ENCODE data around the gene DNM1. TPM values are rescaled to one million over a fixed set of nuclear protein-coding genes. Genes with fewer than 3 reads are reported as not detected.

The DNM1 gene
- polyA plus RNA-seq, 3 donors, result 0.05 to 4.9 (median 0.56) TPM

DNA sequence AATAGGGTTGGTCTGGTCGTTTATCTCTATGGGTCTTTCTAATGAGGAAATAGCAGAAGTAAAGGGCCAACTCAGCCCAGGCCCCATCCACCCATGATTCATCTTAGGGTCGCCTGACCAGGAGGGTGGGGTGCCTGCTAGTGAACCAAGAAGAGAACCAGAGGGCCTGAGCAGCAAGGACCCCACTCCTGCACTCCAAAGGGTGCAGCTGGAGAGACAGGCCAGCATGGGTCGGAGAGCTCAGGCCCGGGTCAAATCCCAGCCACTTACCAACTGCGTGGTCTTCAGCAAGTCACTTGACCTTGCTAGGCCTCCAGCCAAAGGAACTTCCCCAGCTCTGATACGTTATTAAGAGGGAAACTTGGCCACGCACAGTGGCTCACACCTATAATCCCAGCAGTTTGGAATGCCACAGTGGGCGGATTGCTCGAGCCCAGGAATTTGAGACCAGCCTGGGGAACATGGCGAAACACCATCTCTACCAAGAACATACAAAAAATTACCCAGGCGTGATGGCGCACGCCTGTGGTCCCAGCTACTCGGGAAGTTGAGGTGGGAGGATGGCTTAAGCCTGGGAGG lies 38.8 kb upstream of the DNM1 start:
- Mint-ChIP-seq H3K27me3 (ENCODE audit: low read depth in 3 of 3) (peaks cover 0 to 5% (median 0%) of the 10 kb centered on the region in 3 donors), H3K4me1 (peaks cover 13% of the 10 kb centered on the region), H3K36me3 (peaks cover 47 to 66% of the 10 kb centered on the region in 2 donors), H3K27ac (peak overlapping the region in 3 of 7 donors; percentile 57 to 65 (median 60)), H3K4me3 (no peak overlapping the region), H3K9me3 (no peaks in the 10 kb centered on the region)
- Histone ChIP-seq H3K4me1 (ENCODE audit: control insufficient read depth in 1 of 2, insufficient read depth in 2 of 2, low read length in 2 of 2) (peaks cover 14 to 17% of the 10 kb centered on the region in 2 donors), H3K9me3 (replicated peaks in 1 of 2; ENCODE audit: control insufficient read depth in 1 of 2, insufficient read depth in 1 of 2, low read length in 2 of 2) (no peaks in the 10 kb centered on the region), H2AFZ (ENCODE audit: insufficient read depth, low read depth, low read length, poor library complexity, severe bottlenecking) (no peak overlapping the region), H3K36me3 (replicated peaks in 1 of 2; ENCODE audit: control insufficient read depth in 1 of 2, insufficient read depth in 2 of 2, low read length in 2 of 2) (peaks cover 51 to 61% of the 10 kb centered on the region in 2 donors), H3K4me3 (replicated peaks in 1 of 3; ENCODE audit: low read depth in 2 of 3, low read length in 3 of 3) (no peak overlapping the region), H4K20me1 (ENCODE audit: insufficient read depth, low read length) (no peaks in the 10 kb centered on the region), H3K4me2 (replicated peaks; ENCODE audit: extremely low read depth, low read length, poor library complexity, severe bottlenecking) (no peak overlapping the region), H3K27ac (ENCODE audit: low read depth in 1 of 2, low read length in 2 of 2) (no peak overlapping the region), H3K79me2 (ENCODE audit: insufficient read depth, low read length) (peaks cover 8% of the 10 kb centered on the region), H3K27me3 (ENCODE audit: control insufficient read depth in 2 of 2, insufficient read depth in 2 of 2, low read length in 2 of 2) (no peaks in the 10 kb centered on the region), H3K9ac (ENCODE audit: insufficient read depth, low read length, poor library complexity, severe bottlenecking) (no peak overlapping the region)
- 69% methylated on average over 4 of the region's 14 CpGs for WGBS (ENCODE audit: insufficient coverage)
- no peak for TF ChIP-seq CTCF (IDR thresholded peaks at IDR 0.05)
- intact Hi-C loops (cut with micrococcal nuclease), result no loop called here
- no peak for DNase-seq

- intact Hi-C loops (cut with micrococcal nuclease), result no loop called here
- Mint-ChIP-seq H3K27ac (no peak overlapping the region), H3K27me3 (ENCODE audit: low read depth in 3 of 3) (peaks cover 0 to 5% (median 0%) of the 10 kb centered on the region in 3 donors), H3K4me1 (peaks cover 5% of the 10 kb centered on the region), H3K36me3 (peaks cover 59 to 81% of the 10 kb centered on the region in 2 donors), H3K4me3 (no peak overlapping the region), H3K9me3 (no peaks in the 10 kb centered on the region)
- Histone ChIP-seq H3K4me1 (ENCODE audit: control insufficient read depth in 1 of 2, insufficient read depth in 2 of 2, low read length in 2 of 2) (peaks cover 2% of the 10 kb centered on the region in 2 donors), H3K36me3 (replicated peaks in 1 of 2; ENCODE audit: control insufficient read depth in 1 of 2, insufficient read depth in 2 of 2, low read length in 2 of 2) (peaks cover 64 to 76% of the 10 kb centered on the region in 2 donors), H3K4me3 (replicated peaks in 1 of 3; ENCODE audit: low read depth in 2 of 3, low read length in 3 of 3) (no peak overlapping the region), H3K27ac (ENCODE audit: low read depth in 1 of 2, low read length in 2 of 2) (no peak overlapping the region), H3K79me2 (ENCODE audit: insufficient read depth, low read length) (peaks cover 1% of the 10 kb centered on the region), H2AFZ (ENCODE audit: insufficient read depth, low read depth, low read length, poor library complexity, severe bottlenecking) (no peak overlapping the region), H3K4me2 (replicated peaks; ENCODE audit: extremely low read depth, low read length, poor library complexity, severe bottlenecking) (no peak overlapping the region), H3K9ac (ENCODE audit: insufficient read depth, low read length, poor library complexity, severe bottlenecking) (no peak overlapping the region), H4K20me1 (ENCODE audit: insufficient read depth, low read length) (no peaks in the 10 kb centered on the region), H3K9me3 (replicated peaks in 1 of 2; ENCODE audit: control insufficient read depth in 1 of 2, insufficient read depth in 1 of 2, low read length in 2 of 2) (no peaks in the 10 kb centered on the region), H3K27me3 (ENCODE audit: control insufficient read depth in 2 of 2, insufficient read depth in 2 of 2, low read length in 2 of 2) (no peaks in the 10 kb centered on the region)
- TF ChIP-seq CTCF (IDR thresholded peaks at IDR 0.05), result no peak
- no peak for DNase-seq
- 100% methylated on average over 4 of the region's 18 CpGs for WGBS (ENCODE audit: insufficient coverage)
Observed at GRCh38 chr9:128166169-128166568, 37.0 kb upstream of the DNM1 start.
